Measurements from ENCODE around the gene MGA.

MGA gene

DNA sequence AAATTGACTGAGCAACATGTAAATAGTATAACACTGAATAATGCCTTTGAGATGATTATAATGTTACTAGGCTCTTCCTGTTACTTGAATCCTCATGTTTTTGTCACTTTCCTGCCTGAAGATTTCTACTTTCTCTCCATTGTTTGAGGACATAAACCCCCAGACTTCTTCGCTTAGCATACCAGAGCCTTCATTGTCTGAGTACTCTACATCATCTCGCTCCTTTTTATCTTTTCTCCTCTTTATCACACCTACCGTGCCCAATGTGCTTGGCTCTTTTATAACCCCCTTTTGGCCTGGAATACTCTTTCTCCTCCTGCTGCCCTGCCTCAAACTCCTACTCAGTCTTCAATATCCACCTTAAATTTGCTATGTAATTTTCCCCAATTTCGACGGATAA is 30.3 kb upstream of the MGA start:
- no peaks in the 10 kb centered on the region for H3K9me3 ChIP-seq (ENCODE audit: control extremely low read depth in 1 of 5, control insufficient read depth in 4 of 5, insufficient read depth in 2 of 5, low read depth in 1 of 5, low read length in 4 of 5)
- H3K27me3 ChIP-seq (replicated peaks in 2 of 5; ENCODE audit: control insufficient read depth in 4 of 5, insufficient read depth in 5 of 5, low read length in 4 of 5) = no peaks in the 10 kb centered on the region
- H3K4me3 ChIP-seq (ENCODE audit: control insufficient read depth in 1 of 7, extremely low read depth in 1 of 7, insufficient read depth in 4 of 7, low read depth in 2 of 7, low read length in 6 of 7) = no peak overlapping the region
- H3K4me1 ChIP-seq (ENCODE audit: control extremely low read depth in 1 of 4, control insufficient read depth in 4 of 4, insufficient read depth in 4 of 4, low read length in 3 of 4) = peaks cover 0 to 12% (median 8%) of the 10 kb centered on the region in 4 experiments
- WGBS (ENCODE audit: insufficient coverage) = 97% methylated on average over 3 of the region's 5 CpGs
- ChIA-PET CTCF (interaction anchor here (1.0 to 1.2 kb wide), 2 partner anchors 17 to 26 kb away, joined by 3 read pairs; no protein-coding TSS in a partner anchor), POLR2A (interaction anchor here (0.8 kb wide), 1 partner anchor 31 kb away, joined by 4 read pairs; no protein-coding TSS in a partner anchor)
- H3K36me3 ChIP-seq (ENCODE audit: control insufficient read depth in 4 of 4, insufficient read depth in 4 of 4, low read length in 3 of 4) = no peaks in the 10 kb centered on the region
- no peak overlapping the region for H3K27ac ChIP-seq (ENCODE audit: insufficient read depth in 1 of 2, low read depth in 1 of 2, low read length in 2 of 2, poor library complexity in 1 of 2, severe bottlenecking in 2 of 2)
- DNase-seq = no peak

DNA sequence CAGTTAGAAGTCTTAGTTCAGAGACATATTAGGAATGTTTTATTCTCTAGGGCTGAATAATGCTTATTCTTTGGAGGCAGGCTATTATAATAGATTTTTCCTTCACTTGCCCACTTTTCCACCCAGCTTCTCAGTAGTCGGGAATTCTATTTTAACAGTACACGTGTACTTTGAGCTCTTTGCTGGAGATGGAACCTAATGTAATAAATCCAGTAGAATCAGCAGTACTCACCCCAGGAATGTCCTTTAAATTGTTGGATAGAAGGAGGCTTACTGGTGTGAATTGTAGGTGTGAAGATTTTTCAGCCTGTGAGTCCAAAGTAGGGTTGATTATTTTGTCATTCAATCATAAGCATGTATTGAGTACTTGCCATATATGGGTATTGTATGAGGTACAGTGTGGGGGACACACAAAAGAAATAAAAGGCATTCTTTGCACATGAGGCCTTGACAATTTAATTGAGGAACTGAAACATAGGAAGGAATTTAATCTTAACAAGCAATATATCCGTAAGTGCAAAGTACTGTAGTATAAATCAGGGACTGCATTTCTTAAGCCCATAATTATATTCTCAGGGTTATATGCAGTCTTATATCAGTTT is 29.5 kb upstream of the MGA start:
- H3K27ac ChIP-seq (ENCODE audit: insufficient read depth in 1 of 2, low read depth in 1 of 2, low read length in 2 of 2, poor library complexity in 1 of 2, severe bottlenecking in 2 of 2) = no peak overlapping the region
- no peaks in the 10 kb centered on the region for H3K27me3 ChIP-seq (replicated peaks in 2 of 5; ENCODE audit: control insufficient read depth in 4 of 5, insufficient read depth in 5 of 5, low read length in 4 of 5)
- no peak overlapping the region for H3K4me3 ChIP-seq (ENCODE audit: control insufficient read depth in 1 of 7, extremely low read depth in 1 of 7, insufficient read depth in 4 of 7, low read depth in 2 of 7, low read length in 6 of 7)
- CTCF ChIA-PET = interaction anchor here (2.9 kb wide), 1 partner anchor 27 kb away, joined by 10 read pairs; no protein-coding TSS in a partner anchor
- no CpG with 5 or more reads among the region's 3 CpGs for WGBS (ENCODE audit: insufficient coverage)
- H3K4me1 ChIP-seq (ENCODE audit: control extremely low read depth in 1 of 4, control insufficient read depth in 4 of 4, insufficient read depth in 4 of 4, low read length in 3 of 4) = peaks cover 0 to 12% (median 8%) of the 10 kb centered on the region in 4 experiments
- no peaks in the 10 kb centered on the region for H3K36me3 ChIP-seq (ENCODE audit: control insufficient read depth in 4 of 4, insufficient read depth in 4 of 4, low read length in 3 of 4)
- no peaks in the 10 kb centered on the region for H3K9me3 ChIP-seq (ENCODE audit: control extremely low read depth in 1 of 5, control insufficient read depth in 4 of 5, insufficient read depth in 2 of 5, low read depth in 1 of 5, low read length in 4 of 5)
- DNase-seq = no peak
- POLR2A ChIA-PET = no interaction called here

DNA sequence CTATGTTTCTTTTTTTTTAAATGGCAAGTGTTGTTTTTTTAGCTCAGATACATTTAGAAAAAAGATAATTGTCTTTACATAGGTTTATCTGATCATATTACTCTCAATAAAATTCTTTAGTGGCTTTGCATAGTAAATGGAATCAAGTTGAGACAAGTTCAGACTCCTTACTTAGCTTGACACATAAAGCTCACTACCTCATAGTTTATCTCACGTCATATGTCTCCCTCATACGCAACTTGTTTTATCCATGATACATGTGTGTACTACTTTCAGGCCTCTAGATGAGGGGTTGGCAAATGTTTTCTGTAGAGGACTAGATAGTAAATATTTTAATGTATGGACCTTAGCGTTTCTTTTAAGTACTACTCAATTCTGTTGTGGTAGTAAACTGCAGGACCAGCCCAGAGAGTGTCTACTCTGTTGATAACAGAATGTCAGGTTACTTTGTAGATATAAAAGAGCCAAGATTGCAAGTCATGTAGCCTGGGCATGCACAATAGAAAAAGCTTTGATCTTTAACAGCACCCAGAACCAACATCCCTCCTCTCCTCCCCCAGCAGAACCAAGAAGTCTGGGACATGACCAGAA is 28.2 kb upstream of the MGA start:
- Histone ChIP-seq H3K4me1 (ENCODE audit: control extremely low read depth in 1 of 4, control insufficient read depth in 4 of 4, insufficient read depth in 4 of 4, low read length in 3 of 4) (peaks cover 0 to 12% (median 8%) of the 10 kb centered on the region in 4 experiments), H3K4me3 (ENCODE audit: control insufficient read depth in 1 of 7, extremely low read depth in 1 of 7, insufficient read depth in 4 of 7, low read depth in 2 of 7, low read length in 6 of 7) (no peak overlapping the region), H3K27me3 (replicated peaks in 2 of 5; ENCODE audit: control insufficient read depth in 4 of 5, insufficient read depth in 5 of 5, low read length in 4 of 5) (no peaks in the 10 kb centered on the region), H3K36me3 (ENCODE audit: control insufficient read depth in 4 of 4, insufficient read depth in 4 of 4, low read length in 3 of 4) (no peaks in the 10 kb centered on the region), H3K9me3 (ENCODE audit: control extremely low read depth in 1 of 5, control insufficient read depth in 4 of 5, insufficient read depth in 2 of 5, low read depth in 1 of 5, low read length in 4 of 5) (no peaks in the 10 kb centered on the region), H3K27ac (ENCODE audit: insufficient read depth in 1 of 2, low read depth in 1 of 2, low read length in 2 of 2, poor library complexity in 1 of 2, severe bottlenecking in 2 of 2) (no peak overlapping the region)
- CTCF ChIA-PET = interaction anchor here (2.9 kb wide), 1 partner anchor 28 kb away, joined by 10 read pairs; no protein-coding TSS in a partner anchor
- POLR2A ChIA-PET = no interaction called here
- DNase-seq = no peak
- WGBS (ENCODE audit: insufficient coverage) = 100% methylated on average over 1 of the region's 3 CpGs

DNA sequence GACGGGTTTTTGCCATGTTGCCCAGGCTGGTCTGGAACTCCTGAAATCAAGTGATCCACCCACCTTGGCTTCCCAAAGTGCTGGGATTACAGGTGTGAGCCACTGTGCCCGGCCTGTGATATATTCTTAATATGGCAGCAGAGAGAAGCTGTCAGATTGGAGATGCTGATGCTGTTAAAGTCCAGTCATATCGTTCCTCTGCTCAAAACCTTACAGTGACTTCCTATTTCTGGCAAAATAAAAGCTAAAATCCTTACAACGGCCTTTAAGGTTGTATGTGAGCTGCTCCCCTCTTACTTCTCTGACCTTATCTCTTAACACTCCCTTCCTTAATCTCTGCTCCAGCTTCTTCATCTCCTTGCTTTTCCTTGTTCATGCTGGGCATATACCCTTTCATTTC is 26.6 kb upstream of the MGA start:
- no peak for DNase-seq
- WGBS (ENCODE audit: insufficient coverage) = 80% methylated on average over 4 of the region's 4 CpGs
- Histone ChIP-seq H3K4me3 (ENCODE audit: control insufficient read depth in 1 of 7, extremely low read depth in 1 of 7, insufficient read depth in 4 of 7, low read depth in 2 of 7, low read length in 6 of 7) (no peak overlapping the region), H3K27me3 (replicated peaks in 2 of 5; ENCODE audit: control insufficient read depth in 4 of 5, insufficient read depth in 5 of 5, low read length in 4 of 5) (no peaks in the 10 kb centered on the region), H3K4me1 (ENCODE audit: control extremely low read depth in 1 of 4, control insufficient read depth in 4 of 4, insufficient read depth in 4 of 4, low read length in 3 of 4) (peaks cover 0 to 12% (median 8%) of the 10 kb centered on the region in 4 experiments), H3K27ac (ENCODE audit: insufficient read depth in 1 of 2, low read depth in 1 of 2, low read length in 2 of 2, poor library complexity in 1 of 2, severe bottlenecking in 2 of 2) (no peak overlapping the region), H3K9me3 (ENCODE audit: control extremely low read depth in 1 of 5, control insufficient read depth in 4 of 5, insufficient read depth in 2 of 5, low read depth in 1 of 5, low read length in 4 of 5) (no peaks in the 10 kb centered on the region), H3K36me3 (ENCODE audit: control insufficient read depth in 4 of 4, insufficient read depth in 4 of 4, low read length in 3 of 4) (no peaks in the 10 kb centered on the region)
- ChIA-PET POLR2A (no interaction called here), CTCF (interaction anchor here (0.5 to 1.5 kb wide), 3 partner anchors 21 to 1109 kb away, joined by 3 to 5 read pairs (median 3); no protein-coding TSS in a partner anchor)

DNA sequence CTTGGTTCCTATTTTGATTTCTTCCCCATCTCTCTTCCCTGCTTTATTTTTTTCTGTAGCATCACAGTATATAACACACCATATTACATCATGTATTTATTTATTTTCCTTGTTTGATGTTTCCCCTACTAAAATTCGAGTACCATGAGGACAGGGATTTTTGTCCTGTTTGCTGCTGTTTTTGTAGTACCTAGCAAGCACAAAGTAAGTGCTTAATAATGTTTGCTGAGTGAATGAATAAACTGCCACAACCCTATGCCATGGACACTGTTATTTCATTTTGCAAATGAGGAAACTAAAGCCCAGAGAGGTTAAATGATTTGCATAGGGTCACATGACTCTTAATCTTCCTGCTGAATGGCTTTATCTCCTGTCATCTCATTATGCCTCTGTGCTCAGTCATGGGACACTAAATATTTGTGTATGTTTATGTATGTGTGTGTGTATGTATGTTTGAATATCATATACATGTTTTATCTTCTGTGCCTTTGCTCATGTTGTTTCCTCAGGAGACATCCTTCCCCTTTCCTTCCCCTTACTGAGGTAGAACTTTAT is 26.1 kb upstream of the MGA start:
- ChIA-PET POLR2A (no interaction called here), CTCF (interaction anchor here (0.5 to 1.5 kb wide), 3 partner anchors 21 to 1110 kb away, joined by 3 to 5 read pairs (median 3); no protein-coding TSS in a partner anchor)
- WGBS (ENCODE audit: insufficient coverage) = no CpG with 5 or more reads among the region's 1 CpG
- peaks cover 0 to 12% (median 8%) of the 10 kb centered on the region in 4 experiments for H3K4me1 ChIP-seq (ENCODE audit: control extremely low read depth in 1 of 4, control insufficient read depth in 4 of 4, insufficient read depth in 4 of 4, low read length in 3 of 4)
- no peaks in the 10 kb centered on the region for H3K36me3 ChIP-seq (ENCODE audit: control insufficient read depth in 4 of 4, insufficient read depth in 4 of 4, low read length in 3 of 4)
- no peaks in the 10 kb centered on the region for H3K9me3 ChIP-seq (ENCODE audit: control extremely low read depth in 1 of 5, control insufficient read depth in 4 of 5, insufficient read depth in 2 of 5, low read depth in 1 of 5, low read length in 4 of 5)
- DNase-seq = peak in 2 of 3 donors; percentile 49 to 64
- no peaks in the 10 kb centered on the region for H3K27me3 ChIP-seq (replicated peaks in 2 of 5; ENCODE audit: control insufficient read depth in 4 of 5, insufficient read depth in 5 of 5, low read length in 4 of 5)
- H3K27ac ChIP-seq (ENCODE audit: insufficient read depth in 1 of 2, low read depth in 1 of 2, low read length in 2 of 2, poor library complexity in 1 of 2, severe bottlenecking in 2 of 2) = no peak overlapping the region
- no peak overlapping the region for H3K4me3 ChIP-seq (ENCODE audit: control insufficient read depth in 1 of 7, extremely low read depth in 1 of 7, insufficient read depth in 4 of 7, low read depth in 2 of 7, low read length in 6 of 7)

DNA sequence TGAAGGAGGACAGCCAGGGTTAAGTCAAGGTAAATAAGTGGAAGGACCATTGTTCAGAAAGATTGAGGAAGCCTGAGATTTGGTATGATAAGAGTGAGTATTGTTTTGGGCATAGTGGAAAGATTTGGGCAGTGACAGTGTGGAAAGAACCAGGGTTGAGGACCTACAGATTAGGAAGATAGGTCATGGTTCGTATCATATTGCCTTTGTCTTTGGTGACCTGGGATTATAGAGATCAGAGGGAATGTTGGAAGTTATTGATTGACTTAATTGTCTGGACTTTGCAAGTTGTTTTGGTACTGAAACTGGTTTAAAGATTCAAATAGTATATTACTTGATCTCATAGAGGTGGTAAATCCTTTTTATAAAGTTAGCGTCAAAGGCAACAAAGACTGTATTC is 23.1 kb upstream of the MGA start:
- H3K27me3 ChIP-seq (replicated peaks in 2 of 5; ENCODE audit: control insufficient read depth in 4 of 5, insufficient read depth in 5 of 5, low read length in 4 of 5) = no peaks in the 10 kb centered on the region
- peaks cover 0 to 12% (median 8%) of the 10 kb centered on the region in 4 experiments for H3K4me1 ChIP-seq (ENCODE audit: control extremely low read depth in 1 of 4, control insufficient read depth in 4 of 4, insufficient read depth in 4 of 4, low read length in 3 of 4)
- ChIA-PET POLR2A (no interaction called here), CTCF (no interaction called here)
- WGBS (ENCODE audit: insufficient coverage) = 100% methylated on average over 1 of the region's 2 CpGs
- no peak overlapping the region for H3K27ac ChIP-seq (ENCODE audit: insufficient read depth in 1 of 2, low read depth in 1 of 2, low read length in 2 of 2, poor library complexity in 1 of 2, severe bottlenecking in 2 of 2)
- no peaks in the 10 kb centered on the region for H3K9me3 ChIP-seq (ENCODE audit: control extremely low read depth in 1 of 5, control insufficient read depth in 4 of 5, insufficient read depth in 2 of 5, low read depth in 1 of 5, low read length in 4 of 5)
- H3K4me3 ChIP-seq (ENCODE audit: control insufficient read depth in 1 of 7, extremely low read depth in 1 of 7, insufficient read depth in 4 of 7, low read depth in 2 of 7, low read length in 6 of 7) = no peak overlapping the region
- no peak for DNase-seq
- no peaks in the 10 kb centered on the region for H3K36me3 ChIP-seq (ENCODE audit: control insufficient read depth in 4 of 4, insufficient read depth in 4 of 4, low read length in 3 of 4)

DNA sequence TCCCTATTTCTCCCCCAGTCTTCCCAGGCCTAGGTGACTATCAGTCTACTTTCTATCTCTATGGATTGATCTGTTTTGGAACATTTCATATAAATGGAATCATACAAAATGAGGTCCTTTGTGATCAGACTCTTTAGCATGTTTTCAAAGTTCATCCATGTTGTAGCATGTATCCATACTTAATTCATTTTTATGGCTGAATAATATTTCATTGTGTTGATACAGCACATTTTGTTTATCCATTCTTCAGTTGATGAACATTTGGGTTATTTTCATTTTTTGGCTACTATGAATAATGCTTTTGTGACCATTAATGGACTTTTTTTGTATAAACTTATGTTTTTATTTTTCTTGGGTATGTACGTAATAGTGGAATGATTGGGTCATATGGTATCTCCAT is 19.2 kb upstream of the MGA start:
- no peaks in the 10 kb centered on the region for H3K4me1 ChIP-seq (ENCODE audit: control extremely low read depth in 1 of 4, control insufficient read depth in 4 of 4, insufficient read depth in 4 of 4, low read length in 3 of 4)
- ChIA-PET POLR2A (no interaction called here), CTCF (no interaction called here)
- no peaks in the 10 kb centered on the region for H3K36me3 ChIP-seq (ENCODE audit: control insufficient read depth in 4 of 4, insufficient read depth in 4 of 4, low read length in 3 of 4)
- WGBS (ENCODE audit: insufficient coverage) = no CpG with 5 or more reads among the region's 1 CpG
- no peak overlapping the region for H3K4me3 ChIP-seq (ENCODE audit: control insufficient read depth in 1 of 7, extremely low read depth in 1 of 7, insufficient read depth in 4 of 7, low read depth in 2 of 7, low read length in 6 of 7)
- no peaks in the 10 kb centered on the region for H3K9me3 ChIP-seq (ENCODE audit: control extremely low read depth in 1 of 5, control insufficient read depth in 4 of 5, insufficient read depth in 2 of 5, low read depth in 1 of 5, low read length in 4 of 5)
- H3K27ac ChIP-seq (ENCODE audit: insufficient read depth in 1 of 2, low read depth in 1 of 2, low read length in 2 of 2, poor library complexity in 1 of 2, severe bottlenecking in 2 of 2) = no peak overlapping the region
- DNase-seq = no peak
- no peaks in the 10 kb centered on the region for H3K27me3 ChIP-seq (replicated peaks in 2 of 5; ENCODE audit: control insufficient read depth in 4 of 5, insufficient read depth in 5 of 5, low read length in 4 of 5)
